Caco-2 (cell line): ENCODE measurements around the gene DYNLL2. TPM values are rescaled to one million over a fixed set of nuclear protein-coding genes. Genes with fewer than 3 reads are reported as not detected.
A peak's percentile ranks its signal among the peaks of the same experiment; 100 is the strongest.

Experiments used
- BruUV-seq: library from RNA; stranded (reverse); fragments of 400-500 nt; replicated peaks from 2 replicates; lab custom pipeline; 2021; lab: Mats Ljungman, UMichigan
- CTCF ChIA-PET: fragments of 300-600 bp; sonication (Branson Sonifier 250); formaldehyde crosslinking; loops from one replicate; lab custom pipeline; 2022; ENCODE audit warnings: antibody characterized with exemption; lab: Charles Lee
- POLR2A ChIA-PET: fragments of 300-600 bp; sonication (Branson Sonifier 250); formaldehyde crosslinking; loops from one replicate; lab custom pipeline; 2022; ENCODE audit warnings: antibody characterized with exemption; lab: Charles Lee
- DNase-seq, 2 experiments: peaks; one replicate each; pipeline versions ENCODE4 v3.0.0 to v3.0.0-alpha.2; 2020 to 2022
- H3K27me3 ChIP-seq: replicated peaks from 2 replicates; pipeline ENCODE4 v1.6.0; 2011; ENCODE audit warnings: low read length; ENCODE audit not compliant: control insufficient read depth, insufficient read depth
- H3K36me3 ChIP-seq: 2 replicates; pipeline ENCODE4 v1.5.1; 2011; ENCODE audit warnings: low read length; ENCODE audit not compliant: control insufficient read depth, insufficient read depth
- H3K4me1 ChIP-seq: fragments of 250-450 bp; sonication (Bioruptor Pico); 2 replicates; pipeline ENCODE4 v1.5.1; 2020; ENCODE audit warnings: mild to moderate bottlenecking
- H3K4me3 ChIP-seq: 2 replicates; pipeline ENCODE4 v1.5.1; 2011; ENCODE audit warnings: low read depth, mild to moderate bottlenecking, control low read depth, low read length
- H3K9me3 ChIP-seq: fragments of 250-450 bp; sonication (Bioruptor Pico); 2 replicates; pipeline ENCODE4 v1.5.1; 2020; ENCODE audit warnings: mild to moderate bottlenecking, moderate library complexity
- H3K27ac Mint-ChIP-seq: one replicate; pipeline ENCODE4 v1.8.0; 2022; ENCODE audit warnings: mixed read lengths; ENCODE audit not compliant: unreplicated experiment
- H3K27me3 Mint-ChIP-seq: one replicate; pipeline ENCODE4 v1.8.0; 2022; ENCODE audit warnings: mixed read lengths; ENCODE audit not compliant: insufficient read depth, unreplicated experiment
- H3K36me3 Mint-ChIP-seq: one replicate; pipeline ENCODE4 v1.8.0; 2022; ENCODE audit warnings: mild to moderate bottlenecking, mixed read lengths; ENCODE audit not compliant: insufficient read depth, unreplicated experiment
- H3K4me1 Mint-ChIP-seq: one replicate; pipeline ENCODE4 v1.8.0; 2022; ENCODE audit warnings: low read depth, mixed read lengths; ENCODE audit not compliant: unreplicated experiment
- H3K4me3 Mint-ChIP-seq: one replicate; pipeline ENCODE4 v1.8.0; 2022; ENCODE audit warnings: mild to moderate bottlenecking, moderate library complexity, mixed read lengths; ENCODE audit not compliant: unreplicated experiment
- H3K9me3 Mint-ChIP-seq: one replicate; pipeline ENCODE4 v1.8.0; 2022; ENCODE audit warnings: mixed read lengths; ENCODE audit not compliant: unreplicated experiment
- intact Hi-C: fragments of 100-400 bp; cut with micrococcal nuclease; formaldehyde crosslinking; loops from one replicate; pipeline ENCODE4 v1.10.0; 2022; ENCODE audit not compliant: unreplicated experiment
- total RNA-seq: library from RNA; stranded (reverse); gene quantifications from 2 replicates; pipeline ENCODE4 v1.2.3, GENCODE V29; 2022
- TF ChIP-seq, protein P1 (sequence below), 2 experiments: fragments of 200-600 bp in 1 of 2; IDR thresholded peaks; 1 replicate in 1 of 2; 2 replicates in 1 of 2; pipeline versions ENCODE4 v1.5.1 to v1.8.0; 2011 to 2022; ENCODE audit warnings: antibody characterized with exemption in 1 of 2, control low read depth in 1 of 2, inconsistent platforms in 1 of 2, low read depth in 1 of 2, low read length in 1 of 2, mild to moderate bottlenecking in 1 of 2, moderate library complexity in 1 of 2; ENCODE audit not compliant: insufficient read depth in 1 of 2, severe bottlenecking in 1 of 2, unreplicated experiment in 1 of 2

DYNLL2 gene
- total RNA-seq, 1 experiment from 2014 or later = 80.6 TPM

DNA sequence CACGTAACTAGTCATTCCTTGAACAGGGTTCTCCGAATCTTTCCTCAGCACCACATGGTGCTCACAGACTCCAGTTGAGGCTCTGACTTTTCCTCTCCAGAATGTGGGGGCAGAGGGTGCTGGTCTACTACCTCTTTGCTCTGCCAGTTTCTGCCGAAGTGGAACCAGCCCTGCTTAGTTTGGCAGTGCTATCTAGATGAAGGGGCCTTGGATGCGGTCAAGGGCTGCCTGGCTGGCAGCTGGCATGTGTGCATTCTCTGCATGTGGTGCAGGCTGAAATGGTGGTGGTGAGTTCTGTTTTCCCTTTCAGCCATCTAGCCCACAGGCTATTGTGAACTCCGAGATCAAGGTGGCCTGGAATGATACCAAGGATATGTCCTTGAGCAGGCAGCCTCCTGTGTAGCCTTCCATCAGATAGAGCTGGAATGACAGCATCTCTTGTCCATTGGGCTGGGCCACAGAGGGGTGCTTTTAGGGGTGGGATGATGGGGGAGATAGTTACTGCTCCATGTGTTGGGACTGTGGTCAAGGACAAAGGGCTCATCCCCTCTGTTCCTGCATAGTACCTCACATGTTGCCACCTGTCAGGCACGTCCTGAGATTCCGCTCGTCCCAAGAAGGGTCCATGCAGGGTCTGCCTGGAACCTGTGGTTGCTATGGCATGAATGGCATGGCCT lies 2.0 kb downstream of the DYNLL2 start:
- Mint-ChIP-seq H3K27me3 (no peaks in the 10 kb centered on the region), H3K4me3 (peak overlapping the region; percentile 88), H3K36me3 (peaks cover 65% of the 10 kb centered on the region), H3K9me3 (no peaks in the 10 kb centered on the region), H3K27ac (peak overlapping the region; percentile 45), H3K4me1 (peaks cover 8% of the 10 kb centered on the region)
- peaks cover 15% of the 10 kb centered on the region for H3K4me1 ChIP-seq
- peaks cover 6% of the 10 kb centered on the region for H3K36me3 ChIP-seq
- peak overlapping the region; percentile 76 for H3K4me3 ChIP-seq
- POLR2A ChIA-PET = interaction anchor here (3.0 kb wide), 1 partner anchor 78 kb away, joined by 59 read pairs; the partner anchor contains the start of gene SRSF1
- TF ChIP-seq, protein P1, sequence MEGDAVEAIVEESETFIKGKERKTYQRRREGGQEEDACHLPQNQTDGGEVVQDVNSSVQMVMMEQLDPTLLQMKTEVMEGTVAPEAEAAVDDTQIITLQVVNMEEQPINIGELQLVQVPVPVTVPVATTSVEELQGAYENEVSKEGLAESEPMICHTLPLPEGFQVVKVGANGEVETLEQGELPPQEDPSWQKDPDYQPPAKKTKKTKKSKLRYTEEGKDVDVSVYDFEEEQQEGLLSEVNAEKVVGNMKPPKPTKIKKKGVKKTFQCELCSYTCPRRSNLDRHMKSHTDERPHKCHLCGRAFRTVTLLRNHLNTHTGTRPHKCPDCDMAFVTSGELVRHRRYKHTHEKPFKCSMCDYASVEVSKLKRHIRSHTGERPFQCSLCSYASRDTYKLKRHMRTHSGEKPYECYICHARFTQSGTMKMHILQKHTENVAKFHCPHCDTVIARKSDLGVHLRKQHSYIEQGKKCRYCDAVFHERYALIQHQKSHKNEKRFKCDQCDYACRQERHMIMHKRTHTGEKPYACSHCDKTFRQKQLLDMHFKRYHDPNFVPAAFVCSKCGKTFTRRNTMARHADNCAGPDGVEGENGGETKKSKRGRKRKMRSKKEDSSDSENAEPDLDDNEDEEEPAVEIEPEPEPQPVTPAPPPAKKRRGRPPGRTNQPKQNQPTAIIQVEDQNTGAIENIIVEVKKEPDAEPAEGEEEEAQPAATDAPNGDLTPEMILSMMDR (IDR thresholded peaks at IDR 0.05; ENCODE audit: insufficient read depth in 1 of 2, low read depth in 1 of 2, low read length in 1 of 2, severe bottlenecking in 1 of 2, unreplicated experiment in 1 of 2) = no peak
- BruUV-seq = no TSS peak
- CTCF ChIA-PET = interaction anchor here (1.3 kb wide), 1 partner anchor 86 kb away, joined by 5 read pairs; no protein-coding TSS in a partner anchor
- H3K27me3 ChIP-seq = no peaks in the 10 kb centered on the region
- intact Hi-C loops = no loop called here
- DNase-seq = no peak
- H3K9me3 ChIP-seq = no peaks in the 10 kb centered on the region

DNA sequence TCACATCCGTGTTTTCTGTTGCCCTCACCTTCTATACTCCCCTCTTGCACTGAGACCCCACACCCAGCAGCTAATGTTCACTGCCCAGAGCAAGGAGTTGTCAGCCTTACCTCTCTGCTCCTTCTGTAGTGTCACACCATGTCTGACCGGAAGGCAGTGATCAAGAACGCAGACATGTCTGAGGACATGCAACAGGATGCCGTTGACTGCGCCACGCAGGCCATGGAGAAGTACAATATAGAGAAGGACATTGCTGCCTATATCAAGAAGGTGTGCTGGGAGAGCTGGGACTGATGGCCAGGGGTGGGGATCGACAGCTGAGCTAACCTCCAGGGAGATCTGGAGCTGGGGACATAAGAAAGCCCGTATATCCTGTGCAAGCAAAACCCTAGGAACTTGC lies 3.7 kb downstream of the DYNLL2 start:
- Mint-ChIP-seq H3K36me3 (peaks cover 82% of the 10 kb centered on the region), H3K4me3 (no peak overlapping the region), H3K4me1 (peaks cover 8% of the 10 kb centered on the region), H3K27me3 (no peaks in the 10 kb centered on the region), H3K9me3 (no peaks in the 10 kb centered on the region), H3K27ac (no peak overlapping the region)
- DNase-seq = no peak
- intact Hi-C loops = no loop called here
- no peaks in the 10 kb centered on the region for H3K27me3 ChIP-seq
- H3K4me1 ChIP-seq = peaks cover 14% of the 10 kb centered on the region
- peaks cover 11% of the 10 kb centered on the region for H3K36me3 ChIP-seq
- BruUV-seq = no TSS peak
- no peak overlapping the region for H3K4me3 ChIP-seq
- CTCF ChIA-PET = no interaction called here
- TF ChIP-seq, protein P1 (IDR thresholded peaks at IDR 0.05; ENCODE audit: insufficient read depth in 1 of 2, low read depth in 1 of 2, low read length in 1 of 2, severe bottlenecking in 1 of 2, unreplicated experiment in 1 of 2) = no peak
- POLR2A ChIA-PET = no interaction called here
- H3K9me3 ChIP-seq = no peaks in the 10 kb centered on the region

DNA sequence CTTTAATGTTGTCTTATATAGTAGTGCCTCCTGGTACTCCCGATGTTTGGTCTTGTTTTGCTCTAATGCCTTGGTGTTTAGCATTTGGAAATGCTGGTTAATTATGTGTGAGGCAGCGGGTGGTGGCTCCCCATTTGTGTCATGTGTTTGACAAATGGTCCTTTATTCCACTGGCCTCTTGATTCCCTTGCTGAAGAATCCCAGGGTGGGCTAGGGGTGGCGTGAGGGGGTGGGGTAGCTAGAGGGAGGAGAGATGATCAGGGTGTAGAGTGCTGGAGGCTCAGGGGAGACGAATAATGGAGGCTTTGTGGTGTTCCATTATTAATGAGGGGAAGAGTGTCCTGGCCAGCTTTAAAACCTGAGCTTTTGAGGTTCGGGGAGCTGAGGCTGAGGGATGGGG lies 5.4 kb downstream of the DYNLL2 start:
- no peak for DNase-seq
- peaks cover 11% of the 10 kb centered on the region for H3K36me3 ChIP-seq
- Mint-ChIP-seq H3K36me3 (peaks cover 93% of the 10 kb centered on the region), H3K4me1 (peaks cover 8% of the 10 kb centered on the region), H3K9me3 (no peaks in the 10 kb centered on the region), H3K4me3 (no peak overlapping the region), H3K27ac (no peak overlapping the region), H3K27me3 (no peaks in the 10 kb centered on the region)
- BruUV-seq = no TSS peak
- ChIA-PET CTCF (no interaction called here), POLR2A (no interaction called here)
- H3K9me3 ChIP-seq = no peaks in the 10 kb centered on the region
- intact Hi-C loops = no loop called here
- TF ChIP-seq, protein P1 (IDR thresholded peaks at IDR 0.05; ENCODE audit: insufficient read depth in 1 of 2, low read depth in 1 of 2, low read length in 1 of 2, severe bottlenecking in 1 of 2, unreplicated experiment in 1 of 2) = no peak
- H3K4me1 ChIP-seq = peaks cover 4% of the 10 kb centered on the region; the same call in 1 of the 2 replicates
- H3K27me3 ChIP-seq = no peaks in the 10 kb centered on the region
- H3K4me3 ChIP-seq = no peak overlapping the region
